Measurements from ENCODE around the gene SNCAIP. TPM values are rescaled to one million over a fixed set of nuclear protein-coding genes. Genes with fewer than 3 reads are reported as not detected.

The SNCAIP gene
- total RNA-seq, 3 donors from 2014 or later (not counting 1 experiment from before 2014, with no cell fraction given) = 0.73 TPM; not detected in 2

- ATAC-seq (no peak), DNase-seq (no peak)
- no peaks in the 10 kb centered on the region for H3K36me3 Mint-ChIP-seq
- Histone ChIP-seq H3K36me3 (ENCODE audit: control insufficient read depth, insufficient read depth, low read length) (no peaks in the 10 kb centered on the region), H3K27ac (ENCODE audit: low read length) (no peak overlapping the region), H3K9me3 (ENCODE audit: control insufficient read depth, insufficient read depth, low read length) (no peaks in the 10 kb centered on the region), H3K4me1 (ENCODE audit: control insufficient read depth, insufficient read depth, low read length) (no peaks in the 10 kb centered on the region), H3K27me3 (ENCODE audit: control insufficient read depth, insufficient read depth, low read length) (no peaks in the 10 kb centered on the region), H3K4me3 (ENCODE audit: low read length) (no peak overlapping the region)
- TF ChIP-seq CTCF (IDR thresholded peaks at IDR 0.05) = no peak
- 74% methylated on average over 6 of the region's 7 CpGs for WGBS (ENCODE audit: insufficient coverage)
- intact Hi-C loops (cut with micrococcal nuclease) = no loop called here
- no peaks in the 10 kb centered on the region for H3K4me1 Mint-ChIP-seq
- no peaks in the 10 kb centered on the region for H3K27me3 Mint-ChIP-seq (ENCODE audit: low read depth in 2 of 2)
- H3K4me3 Mint-ChIP-seq = no peak overlapping the region
- peaks cover 0 to 5% of the 10 kb centered on the region in 2 donors for H3K9me3 Mint-ChIP-seq
- H3K27ac Mint-ChIP-seq = no peak overlapping the region
Measured at GRCh38 chr5:122322801-122323548, 10.9 kb downstream of the SNCAIP start.

- H3K4me3 ChIP-seq (ENCODE audit: low read length) = no peak overlapping the region
- WGBS (ENCODE audit: insufficient coverage) = 94% methylated on average over 4 of the region's 4 CpGs
- no peaks in the 10 kb centered on the region for H3K4me1 Mint-ChIP-seq
- DNase-seq (no peak), ATAC-seq (no peak)
- no peak overlapping the region for H3K4me3 Mint-ChIP-seq
- no peaks in the 10 kb centered on the region for H3K27me3 Mint-ChIP-seq (ENCODE audit: low read depth in 2 of 2)
- H3K4me1 ChIP-seq (ENCODE audit: control insufficient read depth, insufficient read depth, low read length) = no peaks in the 10 kb centered on the region
- no peaks in the 10 kb centered on the region for H3K36me3 Mint-ChIP-seq
- TF ChIP-seq CTCF (IDR thresholded peaks at IDR 0.05) = no peak
- no peak overlapping the region for H3K27ac Mint-ChIP-seq
- no peaks in the 10 kb centered on the region for H3K27me3 ChIP-seq (ENCODE audit: control insufficient read depth, insufficient read depth, low read length)
- H3K9me3 ChIP-seq (ENCODE audit: control insufficient read depth, insufficient read depth, low read length) = no peaks in the 10 kb centered on the region
- no peak overlapping the region for H3K27ac ChIP-seq (ENCODE audit: low read length)
- intact Hi-C loops (cut with micrococcal nuclease) = no loop called here
- no peaks in the 10 kb centered on the region for H3K36me3 ChIP-seq (ENCODE audit: control insufficient read depth, insufficient read depth, low read length)
- peaks cover 2 to 8% of the 10 kb centered on the region in 2 donors for H3K9me3 Mint-ChIP-seq
Measured at GRCh38 chr5:122323738-122324137, 11.7 kb downstream of the SNCAIP start.

- no peaks in the 10 kb centered on the region for H3K36me3 Mint-ChIP-seq
- peaks cover 4 to 8% of the 10 kb centered on the region in 2 donors for H3K9me3 Mint-ChIP-seq
- H3K27me3 ChIP-seq (ENCODE audit: control insufficient read depth, insufficient read depth, low read length) = no peaks in the 10 kb centered on the region
- H3K4me3 Mint-ChIP-seq = no peak overlapping the region
- H3K4me1 ChIP-seq (ENCODE audit: control insufficient read depth, insufficient read depth, low read length) = no peaks in the 10 kb centered on the region
- no peak for ATAC-seq
- no peaks in the 10 kb centered on the region for H3K36me3 ChIP-seq (ENCODE audit: control insufficient read depth, insufficient read depth, low read length)
- H3K27me3 Mint-ChIP-seq (ENCODE audit: low read depth in 2 of 2) = no peaks in the 10 kb centered on the region
- no peak overlapping the region for H3K4me3 ChIP-seq (ENCODE audit: low read length)
- H3K4me1 Mint-ChIP-seq = no peaks in the 10 kb centered on the region
- intact Hi-C loops (cut with micrococcal nuclease) = loop anchor here (2.0 kb wide), 1 partner anchor 28 kb away; no protein-coding TSS in a partner anchor
- no peaks in the 10 kb centered on the region for H3K9me3 ChIP-seq (ENCODE audit: control insufficient read depth, insufficient read depth, low read length)
- 76% methylated on average over 2 of the region's 2 CpGs for WGBS (ENCODE audit: insufficient coverage)
- H3K27ac ChIP-seq (ENCODE audit: low read length) = no peak overlapping the region
- DNase-seq = no peak
- no peak for TF ChIP-seq CTCF (IDR thresholded peaks at IDR 0.05)
- no peak overlapping the region for H3K27ac Mint-ChIP-seq
Measured at GRCh38 chr5:122327110-122327509, 15.1 kb downstream of the SNCAIP start.

GRCh38 chr5:122330881-122331280 is 18.8 kb downstream of the SNCAIP start:
- Mint-ChIP-seq H3K4me1 (no peaks in the 10 kb centered on the region), H3K27me3 (ENCODE audit: low read depth in 2 of 2) (no peaks in the 10 kb centered on the region), H3K4me3 (no peak overlapping the region), H3K9me3 (peaks cover 7 to 11% of the 10 kb centered on the region in 2 donors), H3K27ac (no peak overlapping the region), H3K36me3 (no peaks in the 10 kb centered on the region)
- no peak overlapping the region for H3K4me3 ChIP-seq (ENCODE audit: low read length)
- no peaks in the 10 kb centered on the region for H3K27me3 ChIP-seq (ENCODE audit: control insufficient read depth, insufficient read depth, low read length)
- ATAC-seq (no peak), DNase-seq (no peak)
- no peak for TF ChIP-seq CTCF (IDR thresholded peaks at IDR 0.05)
- H3K4me1 ChIP-seq (ENCODE audit: control insufficient read depth, insufficient read depth, low read length) = no peaks in the 10 kb centered on the region
- H3K9me3 ChIP-seq (ENCODE audit: control insufficient read depth, insufficient read depth, low read length) = no peaks in the 10 kb centered on the region
- no peak overlapping the region for H3K27ac ChIP-seq (ENCODE audit: low read length)
- H3K36me3 ChIP-seq (ENCODE audit: control insufficient read depth, insufficient read depth, low read length) = no peaks in the 10 kb centered on the region
- 91% methylated on average over 6 of the region's 6 CpGs for WGBS (ENCODE audit: insufficient coverage)
- intact Hi-C loops (cut with micrococcal nuclease) = no loop called here

Measured in natural killer cell (primary cell).